K562 (cell line): ENCODE data around the gene PTPRG. TPM values are rescaled to one million over a fixed set of nuclear protein-coding genes. Genes with fewer than 3 reads are reported as not detected.

Source experiments
- ATAC-seq: fragments of 200-7000 bp; cut with Tn5 transposase; 3 replicates; pipeline ENCODE4 v1.9.1; 2020; ENCODE audit warnings: moderate library complexity
- BruUV-seq: library from RNA; stranded (reverse); fragments of 400-500 nt; replicated peaks from 2 replicates; lab custom pipeline; 2021; lab: Mats Ljungman, UMichigan
- CTCF ChIA-PET: fragments of 300-600 bp; formaldehyde crosslinking; extraction: SDS; loops from one replicate; lab custom pipeline; 2021; ENCODE audit warnings: low intra/inter-chr PET ratio; lab: Yijun Ruan, JAX
- POLR2A ChIA-PET: fragments of 300-600, 350-650 bp; sonication (Branson Sonifier 250); formaldehyde crosslinking; extraction: SDS; loops from one replicate; lab custom pipeline; 2021; ENCODE audit warnings: antibody characterized with exemption, inconsistent platforms; lab: Yijun Ruan, JAX
- DNase-seq, 4 experiments: peaks; one replicate each; pipeline versions ENCODE4 v3.0.0 to v3.0.0-alpha.2; 2011 to 2018; ENCODE audit warnings: low spot score in 3 of 4, mixed read lengths in 3 of 4; ENCODE audit errors: extremely low read depth in 1 of 4
- FAIRE-seq: peaks from 2 replicates; lab custom pipeline; 2011; peaks lifted over from hg19 to GRCh38; lab: Jason Lieb, UNC
- H2AFZ ChIP-seq: 2 replicates; pipeline ENCODE4 v1.6.0; 2011; ENCODE audit warnings: low read depth, low read length, control low read depth, inconsistent platforms
- H3K27ac ChIP-seq: fragments of 200-600 bp; 3 replicates; pipeline ENCODE4 v1.8.0; 2011; ENCODE audit warnings: low read depth, mild to moderate bottlenecking, control low read depth, inconsistent platforms, low read length, moderate library complexity, mixed read lengths; ENCODE audit errors: extremely low read depth
- H3K27me3 ChIP-seq, 2 experiments: fragments of 300-600 bp in 1 of 2; 2 replicates in 1 of 2; 3 replicates in 1 of 2; pipeline versions ENCODE4 v1.6.0 to v1.8.0; 2011; ENCODE audit warnings: inconsistent platforms in 2 of 2, low read length in 2 of 2, mild to moderate bottlenecking in 1 of 2, mixed read lengths in 1 of 2, moderate library complexity in 1 of 2; ENCODE audit not compliant: control insufficient read depth in 2 of 2, insufficient read depth in 2 of 2
- H3K36me3 ChIP-seq: fragments of 300-600 bp; 3 replicates; pipeline ENCODE4 v1.8.0; 2011; ENCODE audit warnings: mild to moderate bottlenecking, low read length, inconsistent platforms; ENCODE audit not compliant: control insufficient read depth, insufficient read depth
- H3K4me1 ChIP-seq, 2 experiments: fragments of 200-600 bp in 1 of 2; replicated peaks in 1 of 2; 2 replicates in 1 of 2; 3 replicates in 1 of 2; pipeline versions ENCODE4 v1.5.1 to v1.8.0; 2011; ENCODE audit warnings: inconsistent platforms in 2 of 2, low read length in 2 of 2, mild to moderate bottlenecking in 1 of 2, mixed read lengths in 1 of 2, moderate library complexity in 1 of 2; ENCODE audit not compliant: control insufficient read depth in 2 of 2, insufficient read depth in 2 of 2
- H3K4me2 ChIP-seq: 2 replicates; pipeline ENCODE4 v1.6.1; 2011; ENCODE audit warnings: low read length, control low read depth, inconsistent platforms, mixed read lengths; ENCODE audit not compliant: insufficient read depth
- H3K4me3 ChIP-seq: fragments of 200-600 bp; sonication (generic), shearing (Covaris generic); 2 replicates; pipeline ENCODE4 v1.5.1; 2016; ENCODE audit warnings: control low read depth, inconsistent platforms
- H3K79me2 ChIP-seq: fragments of 200-600 bp; 3 replicates; pipeline ENCODE4 v1.8.0; 2011; ENCODE audit warnings: low read length, inconsistent platforms; ENCODE audit not compliant: control insufficient read depth, insufficient read depth
- H3K9ac ChIP-seq, 2 experiments: 2 replicates each; pipeline versions ENCODE4 v1.6.0 to v1.6.1; 2011; ENCODE audit warnings: low read depth in 2 of 2, low read length in 2 of 2, control low read depth in 1 of 2, inconsistent platforms in 1 of 2, mild to moderate bottlenecking in 1 of 2, mixed read lengths in 1 of 2; ENCODE audit not compliant: insufficient read depth in 1 of 2
- H3K9me1 ChIP-seq: one replicate; pipeline ENCODE4 v1.6.0; 2011; ENCODE audit warnings: inconsistent platforms, mild to moderate bottlenecking, low read length, moderate library complexity; ENCODE audit not compliant: control insufficient read depth, insufficient read depth
- H3K9me3 ChIP-seq: replicated peaks from 2 replicates; pipeline ENCODE4 v1.5.1; 2011; ENCODE audit warnings: low read depth, low read length, inconsistent platforms; ENCODE audit not compliant: control insufficient read depth, insufficient read depth
- H4K20me1 ChIP-seq: replicated peaks from 2 replicates; pipeline ENCODE4 v1.6.1; 2011; ENCODE audit warnings: low read length, inconsistent platforms, mixed read lengths; ENCODE audit not compliant: control insufficient read depth, insufficient read depth
- E2F4 ChIP-seq: sonication (generic); formaldehyde crosslinking; IDR thresholded peaks from 2 replicates; pipeline ENCODE4 v1.8.0; 2022; ENCODE audit warnings: mild to moderate bottlenecking, low read depth, missing genetic modification reagents
- HDGF ChIP-seq: fragments of 450-650 bp; IDR thresholded peaks from 2 replicates; pipeline ENCODE4 v1.6.1; 2016
- NFYB ChIP-seq: IDR thresholded peaks from 2 replicates; pipeline ENCODE4 v1.6.1; 2011; ENCODE audit warnings: mild to moderate bottlenecking, moderate library complexity; ENCODE audit not compliant: insufficient read length; ENCODE audit errors: extremely low read depth
- RBM14 ChIP-seq: fragments of 200-400 bp; formaldehyde crosslinking; IDR thresholded peaks from 2 replicates; pipeline ENCODE4 v1.6.1; 2018; ENCODE audit warnings: low read depth, mild to moderate bottlenecking, low read length, moderate library complexity, borderline replicate concordance; ENCODE audit not compliant: insufficient read depth
- SNRNP70 ChIP-seq: fragments of 200-400 bp; formaldehyde crosslinking; optimal IDR thresholded peaks from 2 replicates; pipeline ENCODE3; 2017; ENCODE audit warnings: low read depth, low read length
- STAT5B ChIP-seq: fragments of 250-450 bp; sonication (Bioruptor Pico); IDR thresholded peaks from 2 replicates; pipeline ENCODE4 v1.8.0; 2021; ENCODE audit warnings: mild to moderate bottlenecking, inconsistent platforms
- WGBS: fragments of 100-300 bp; shearing (Covaris generic); methylation state at CpG from one replicate; pipeline ENCODE4 v1.1.6; 2016; ENCODE audit warnings: low coverage, mixed read lengths; ENCODE audit not compliant: insufficient coverage; ENCODE audit errors: missing lambda C conversion rate; 5-methylcytosine and 5-hydroxymethylcytosine counted together
- in situ Hi-C: fragments of 300-500 bp; cut with MboI; formaldehyde crosslinking; loops from 4 replicates; pipeline ENCODE4 v1.15.0; 2018; ENCODE audit warnings: inconsistent platforms, mixed read lengths
- intact Hi-C: fragments of 100-400 bp; cut with micrococcal nuclease; formaldehyde crosslinking; loops from 2 replicates; pipeline ENCODE4 v1.14.2; 2022
- polyA plus RNA-seq, 8 experiments: library from polyadenylated mRNA; depleted of rRNA in 4 of 8; stranded (reverse) in 5 of 8; unstranded in 3 of 8; fragments of >200 nt; fragmentation: Nextera tagmentation in 2 of 8; fragmentation: Illumina TruSeq in 1 of 8; extraction: Ambion mirVana in 2 of 8; extraction: Trizol in 1 of 8; gene quantifications; 2 replicates each; pipeline versions ENCODE4 v1.2.1 to v1.2.3, GENCODE V29; 2011 to 2014; ENCODE audit warnings: inconsistent platforms in 1 of 8, missing spikeins in 1 of 8
- total RNA-seq, 7 experiments: library from RNA; depleted of rRNA in 6 of 7; stranded (reverse); fragments of >200 nt in 6 of 7; fragmentation: Illumina TruSeq in 2 of 7; extraction: Trizol in 2 of 7; gene quantifications; 2 replicates each; pipeline versions ENCODE4 v1.2.1 to v1.2.3, GENCODE V29; 2011 to 2021; ENCODE audit warnings: low replicate concordance in 1 of 7
- TF ChIP-seq, protein P1 (sequence below): IDR thresholded peaks from 2 replicates; pipeline ENCODE4 v1.6.1; 2016; ENCODE audit warnings: missing genetic modification characterization, missing compliant biosample characterization

The PTPRG gene
- total and polyA plus RNA-seq, 9 of the 15 experiments (the other 6 are each of a cell fraction or from before 2014, with no cell fraction given), result 0.16 TPM; not detected in 8

- no peak for TF ChIP-seq E2F4 (CRISPR knock-in tag)
- no peak for TF ChIP-seq SNRNP70
- TF ChIP-seq RBM14, result no peak
- no peak for TF ChIP-seq STAT5B (CRISPR knock-in tag)
- no peak for TF ChIP-seq HDGF
Observed at GRCh38 chr3:61518590-61518989, 42.8 kb upstream of the PTPRG start (continued).

GRCh38 chr3:61520966-61521628 lies 40.3 kb upstream of the PTPRG start:
- no peaks in the 10 kb centered on the region for H4K20me1 ChIP-seq
- ChIA-PET CTCF (no interaction called here), POLR2A (no interaction called here)
- no peaks in the 10 kb centered on the region for H3K36me3 ChIP-seq
- no peaks in the 10 kb centered on the region for H3K27me3 ChIP-seq
- no peak overlapping the region for H3K27ac ChIP-seq
- intact Hi-C loops, result no loop called here
- no peak overlapping the region for H3K4me3 ChIP-seq
- no peak overlapping the region for H3K4me2 ChIP-seq
- H3K79me2 ChIP-seq, result no peaks in the 10 kb centered on the region
- no peaks in the 10 kb centered on the region for H3K9me1 ChIP-seq
- DNase-seq (no peak), FAIRE-seq (no peak), ATAC-seq (no peak)
- no peaks in the 10 kb centered on the region for H3K9me3 ChIP-seq
- TF ChIP-seq, protein P1, sequence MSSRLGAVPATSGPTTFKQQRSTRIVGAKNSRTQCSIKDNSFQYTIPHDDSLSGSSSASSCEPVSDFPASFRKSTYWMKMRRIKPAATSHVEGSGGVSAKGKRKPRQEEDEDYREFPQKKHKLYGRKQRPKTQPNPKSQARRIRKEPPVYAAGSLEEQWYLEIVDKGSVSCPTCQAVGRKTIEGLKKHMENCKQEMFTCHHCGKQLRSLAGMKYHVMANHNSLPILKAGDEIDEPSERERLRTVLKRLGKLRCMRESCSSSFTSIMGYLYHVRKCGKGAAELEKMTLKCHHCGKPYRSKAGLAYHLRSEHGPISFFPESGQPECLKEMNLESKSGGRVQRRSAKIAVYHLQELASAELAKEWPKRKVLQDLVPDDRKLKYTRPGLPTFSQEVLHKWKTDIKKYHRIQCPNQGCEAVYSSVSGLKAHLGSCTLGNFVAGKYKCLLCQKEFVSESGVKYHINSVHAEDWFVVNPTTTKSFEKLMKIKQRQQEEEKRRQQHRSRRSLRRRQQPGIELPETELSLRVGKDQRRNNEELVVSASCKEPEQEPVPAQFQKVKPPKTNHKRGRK (tag), result no peak
- peak; percentile 3 for TF ChIP-seq NFYB
- no peak overlapping the region for H2AFZ ChIP-seq
- no peaks in the 10 kb centered on the region for H3K4me1 ChIP-seq
- 0% methylated on average over 2 of the region's 2 CpGs for WGBS
- in situ Hi-C loops, result no loop called here
- no TSS peak for BruUV-seq
- H3K9ac ChIP-seq, result no peak overlapping the region
